Measurements from ENCODE around the gene PAH. TPM values are rescaled to one million over a fixed set of nuclear protein-coding genes. Genes with fewer than 3 reads are reported as not detected.
A peak's percentile ranks its signal among the peaks of the same experiment; 100 is the strongest.

PAH gene
- total and polyA plus RNA-seq, 2 of the 13 experiments (the other 11 are each of a cell fraction or from before 2014, with no cell fraction given), result 192 to 451 TPM

DNA sequence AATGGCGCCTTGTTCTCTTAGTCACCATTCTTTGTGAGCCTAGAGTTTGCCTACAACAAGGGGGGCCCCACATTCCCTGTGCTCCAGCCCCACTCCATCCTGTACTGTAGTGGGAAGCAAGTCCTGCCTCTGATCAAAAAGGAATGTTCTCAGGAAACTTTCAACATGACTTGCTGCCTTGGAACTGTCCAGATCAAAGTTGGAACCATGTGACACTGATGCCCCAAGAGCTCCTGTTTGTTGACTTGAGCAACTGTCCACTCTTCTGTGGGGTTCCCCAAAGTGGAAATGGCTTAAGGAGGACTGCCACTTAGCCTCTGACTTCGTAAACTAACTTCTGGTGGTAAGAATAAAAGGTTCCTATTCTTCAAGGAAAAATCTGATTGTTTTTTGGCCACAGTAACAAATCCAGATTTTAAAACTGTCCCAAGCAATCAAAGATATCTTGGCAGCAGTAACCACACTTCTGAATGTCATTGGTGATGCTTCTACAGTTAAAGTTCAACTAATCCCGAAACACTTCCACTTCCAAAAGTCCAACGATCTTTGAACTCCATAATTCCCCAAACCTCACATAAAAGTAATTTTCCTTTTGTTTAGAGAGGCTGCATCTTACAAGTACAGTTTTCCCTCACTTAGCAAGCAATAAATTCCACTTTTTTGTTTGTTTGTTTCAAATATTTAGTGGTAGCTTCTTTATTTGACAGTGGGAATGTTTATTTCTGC lies 67.2 kb downstream of the PAH start (continued):
- TF ChIP-seq, protein P1, sequence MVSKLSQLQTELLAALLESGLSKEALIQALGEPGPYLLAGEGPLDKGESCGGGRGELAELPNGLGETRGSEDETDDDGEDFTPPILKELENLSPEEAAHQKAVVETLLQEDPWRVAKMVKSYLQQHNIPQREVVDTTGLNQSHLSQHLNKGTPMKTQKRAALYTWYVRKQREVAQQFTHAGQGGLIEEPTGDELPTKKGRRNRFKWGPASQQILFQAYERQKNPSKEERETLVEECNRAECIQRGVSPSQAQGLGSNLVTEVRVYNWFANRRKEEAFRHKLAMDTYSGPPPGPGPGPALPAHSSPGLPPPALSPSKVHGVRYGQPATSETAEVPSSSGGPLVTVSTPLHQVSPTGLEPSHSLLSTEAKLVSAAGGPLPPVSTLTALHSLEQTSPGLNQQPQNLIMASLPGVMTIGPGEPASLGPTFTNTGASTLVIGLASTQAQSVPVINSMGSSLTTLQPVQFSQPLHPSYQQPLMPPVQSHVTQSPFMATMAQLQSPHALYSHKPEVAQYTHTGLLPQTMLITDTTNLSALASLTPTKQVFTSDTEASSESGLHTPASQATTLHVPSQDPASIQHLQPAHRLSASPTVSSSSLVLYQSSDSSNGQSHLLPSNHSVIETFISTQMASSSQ (IDR thresholded peaks at IDR 0.05; ENCODE audit: low read depth), result peak; percentile 25; the same call in 1 of the 2 replicates
- TF ChIP-seq, protein P1 (CRISPR knock-in tag; IDR thresholded peaks at IDR 0.05; ENCODE audit: borderline replicate concordance), result no peak; the same call in 1 of the 2 replicates
- TF ChIP-seq ZBTB40 (IDR thresholded peaks at IDR 0.05) (no peak), ZBTB40 (CRISPR knock-in tag; IDR thresholded peaks at IDR 0.05) (no peak), ATAD3A (CRISPR knock-in tag; IDR thresholded peaks at IDR 0.05) (no peak), EEA1 (CRISPR knock-in tag; IDR thresholded peaks at IDR 0.05; ENCODE audit: borderline replicate concordance) (no peak), ZNF83 (CRISPR knock-in tag; IDR thresholded peaks at IDR 0.05; ENCODE audit: borderline replicate concordance) (no peak), TP53 (CRISPR knock-in tag; conservative IDR thresholded peaks at IDR 0.05) (no peak), SMAD3 (CRISPR knock-in tag; IDR thresholded peaks at IDR 0.05) (no peak), MBD4 (IDR thresholded peaks at IDR 0.05; ENCODE audit: borderline replicate concordance, low read length) (no peak), ZC3H13 (CRISPR knock-in tag; IDR thresholded peaks at IDR 0.05) (no peak), ZNF292 (CRISPR knock-in tag; IDR thresholded peaks at IDR 0.05; ENCODE audit: borderline replicate concordance, low read depth) (no peak)
- TF ChIP-seq, protein P2, sequence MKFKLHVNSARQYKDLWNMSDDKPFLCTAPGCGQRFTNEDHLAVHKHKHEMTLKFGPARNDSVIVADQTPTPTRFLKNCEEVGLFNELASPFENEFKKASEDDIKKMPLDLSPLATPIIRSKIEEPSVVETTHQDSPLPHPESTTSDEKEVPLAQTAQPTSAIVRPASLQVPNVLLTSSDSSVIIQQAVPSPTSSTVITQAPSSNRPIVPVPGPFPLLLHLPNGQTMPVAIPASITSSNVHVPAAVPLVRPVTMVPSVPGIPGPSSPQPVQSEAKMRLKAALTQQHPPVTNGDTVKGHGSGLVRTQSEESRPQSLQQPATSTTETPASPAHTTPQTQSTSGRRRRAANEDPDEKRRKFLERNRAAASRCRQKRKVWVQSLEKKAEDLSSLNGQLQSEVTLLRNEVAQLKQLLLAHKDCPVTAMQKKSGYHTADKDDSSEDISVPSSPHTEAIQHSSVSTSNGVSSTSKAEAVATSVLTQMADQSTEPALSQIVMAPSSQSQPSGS (CRISPR knock-in tag; IDR thresholded peaks at IDR 0.05), result 0 out of 2 replicates have a peak, but pooled peaks have one; percentile 16

Measured in HepG2 (cell line).